Astrocyte of the cerebellum (primary cell): ENCODE measurements around the gene FTSJ1.

ENCODE experiments used
- DNase-seq: peaks from one replicate; pipeline ENCODE4 v3.0.0-alpha.2; 2011; ENCODE audit warnings: low read depth
- H3K4me3 ChIP-seq: 2 replicates; pipeline ENCODE4 v1.5.1; 2011; ENCODE audit warnings: mild to moderate bottlenecking, low read depth, low read length, moderate library complexity
- in situ Hi-C: cut with HindIII; loops from 2 replicates; pipeline ENCODE4 v1.10.0; 2017; ENCODE audit warnings: low sequenced_read_pairs
- TF ChIP-seq, protein P1 (sequence below): IDR thresholded peaks from 2 replicates; pipeline ENCODE4 v1.5.1; 2012; ENCODE audit warnings: low read length, low read depth, moderate library complexity, mild to moderate bottlenecking; ENCODE audit errors: missing control alignments

The FTSJ1 gene

GRCh38 chrX:48505481-48505880, 29.5 kb downstream of the FTSJ1 start:
- DNase-seq: no peak
- in situ Hi-C loops: no loop called here
- H3K4me3 ChIP-seq: no peak overlapping the region
- TF ChIP-seq, protein P1, sequence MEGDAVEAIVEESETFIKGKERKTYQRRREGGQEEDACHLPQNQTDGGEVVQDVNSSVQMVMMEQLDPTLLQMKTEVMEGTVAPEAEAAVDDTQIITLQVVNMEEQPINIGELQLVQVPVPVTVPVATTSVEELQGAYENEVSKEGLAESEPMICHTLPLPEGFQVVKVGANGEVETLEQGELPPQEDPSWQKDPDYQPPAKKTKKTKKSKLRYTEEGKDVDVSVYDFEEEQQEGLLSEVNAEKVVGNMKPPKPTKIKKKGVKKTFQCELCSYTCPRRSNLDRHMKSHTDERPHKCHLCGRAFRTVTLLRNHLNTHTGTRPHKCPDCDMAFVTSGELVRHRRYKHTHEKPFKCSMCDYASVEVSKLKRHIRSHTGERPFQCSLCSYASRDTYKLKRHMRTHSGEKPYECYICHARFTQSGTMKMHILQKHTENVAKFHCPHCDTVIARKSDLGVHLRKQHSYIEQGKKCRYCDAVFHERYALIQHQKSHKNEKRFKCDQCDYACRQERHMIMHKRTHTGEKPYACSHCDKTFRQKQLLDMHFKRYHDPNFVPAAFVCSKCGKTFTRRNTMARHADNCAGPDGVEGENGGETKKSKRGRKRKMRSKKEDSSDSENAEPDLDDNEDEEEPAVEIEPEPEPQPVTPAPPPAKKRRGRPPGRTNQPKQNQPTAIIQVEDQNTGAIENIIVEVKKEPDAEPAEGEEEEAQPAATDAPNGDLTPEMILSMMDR: no peak

DNA sequence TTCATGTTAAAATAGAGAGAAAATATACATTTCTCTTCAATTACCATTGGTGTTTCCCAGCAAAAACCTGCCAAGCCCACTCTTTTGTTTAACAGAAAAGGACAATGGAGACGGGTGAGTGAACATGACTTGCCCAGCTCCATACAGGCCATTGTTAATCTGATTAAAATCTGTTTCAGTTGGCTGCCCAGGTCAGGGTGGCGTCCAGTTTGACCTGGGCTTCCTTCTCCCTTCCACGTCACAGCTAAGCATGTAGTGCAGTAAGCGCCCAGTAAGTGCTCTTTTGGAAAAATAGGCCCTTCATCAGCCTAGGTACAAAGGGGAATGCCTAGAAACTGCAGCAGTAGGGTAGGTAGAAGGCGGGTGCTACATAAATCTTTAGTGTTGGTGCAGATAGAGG, 31.2 kb downstream of the FTSJ1 start:
- DNase-seq: no peak
- in situ Hi-C loops: no loop called here
- no peak overlapping the region for H3K4me3 ChIP-seq
- TF ChIP-seq, protein P1: no peak

DNA sequence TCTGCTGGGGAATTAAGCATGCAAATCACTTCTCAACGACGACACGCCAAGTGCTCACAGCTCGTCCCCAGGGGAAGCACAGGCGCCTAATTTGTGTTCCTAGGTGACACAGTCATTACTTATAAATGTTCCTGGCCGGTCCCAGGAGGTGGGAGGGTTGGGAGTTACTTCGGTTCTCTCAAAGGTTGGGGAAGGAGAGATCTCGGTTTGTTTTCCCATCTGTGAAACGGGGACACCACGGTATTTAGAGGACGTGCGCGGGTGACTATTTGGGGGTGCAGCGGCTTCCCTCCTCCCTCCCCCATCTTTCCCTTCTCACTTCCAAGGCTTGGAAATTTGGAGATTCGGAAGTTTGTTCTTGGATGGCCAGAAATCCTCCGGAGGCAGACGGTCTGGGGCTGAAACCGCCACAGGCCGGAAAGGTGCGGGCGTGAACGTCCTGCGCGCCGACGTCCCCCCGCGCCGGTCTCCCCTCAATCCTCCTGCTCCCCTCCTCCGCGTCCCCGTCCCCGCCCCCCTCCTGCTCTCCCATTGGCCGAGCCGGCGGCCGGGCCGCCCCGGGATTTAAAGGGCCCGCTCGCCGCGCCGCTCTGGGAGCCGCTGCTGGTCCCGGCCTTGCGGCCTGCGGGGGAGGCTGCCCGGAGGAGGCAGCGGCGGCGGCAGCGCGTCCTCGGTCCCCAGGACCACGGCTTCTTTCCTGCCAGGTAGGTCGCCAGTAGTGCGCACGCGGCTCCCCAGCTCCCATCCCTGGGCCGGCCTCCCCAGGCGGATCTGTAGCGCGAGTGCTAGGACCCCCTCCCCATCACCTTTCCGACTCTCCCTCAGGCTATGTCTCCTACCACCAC, 32.6 kb downstream of the FTSJ1 start, which contains the start of gene PORCN:
Gene PORCN (plus strand): TSS at position 593 of the 845 bp plus-strand sequence. CDS start 829 bp downstream, outside the sequence.
- DNase-seq: no peak
- in situ Hi-C loops: no loop called here
- H3K4me3 ChIP-seq: peak within 1 kb of the TSS; percentile 54
- TF ChIP-seq, protein P1: no peak

DNA sequence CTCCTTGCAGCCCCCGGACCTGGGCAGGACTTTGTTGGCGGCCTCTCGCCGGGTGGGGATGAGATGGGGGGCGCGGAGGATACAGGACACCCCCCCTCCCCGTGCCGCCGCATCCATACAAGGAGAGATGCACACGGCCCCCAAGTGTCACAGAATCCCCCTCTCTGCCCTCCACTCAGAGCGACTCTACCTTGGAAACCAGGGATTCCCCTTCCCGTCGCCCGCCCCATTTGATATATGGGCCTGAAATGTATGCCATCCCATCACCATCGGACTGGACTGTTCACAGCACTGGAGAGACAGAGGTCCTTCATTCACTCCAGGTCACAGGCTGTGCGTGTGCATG, 33.2 kb downstream of the FTSJ1 start:
- in situ Hi-C loops: no loop called here
- DNase-seq: no peak
- TF ChIP-seq, protein P1: no peak

GRCh38 chrX:48509619-48510018, 33.6 kb downstream of the FTSJ1 start:
- TF ChIP-seq, protein P1: no peak
- H3K4me3 ChIP-seq: peak overlapping the region; percentile 54
- in situ Hi-C loops: no loop called here
- no peak for DNase-seq

More for the DNA sequence above, 33.2 kb downstream of the FTSJ1 start:
- H3K4me3 ChIP-seq: peak overlapping the region; percentile 54

DNA sequence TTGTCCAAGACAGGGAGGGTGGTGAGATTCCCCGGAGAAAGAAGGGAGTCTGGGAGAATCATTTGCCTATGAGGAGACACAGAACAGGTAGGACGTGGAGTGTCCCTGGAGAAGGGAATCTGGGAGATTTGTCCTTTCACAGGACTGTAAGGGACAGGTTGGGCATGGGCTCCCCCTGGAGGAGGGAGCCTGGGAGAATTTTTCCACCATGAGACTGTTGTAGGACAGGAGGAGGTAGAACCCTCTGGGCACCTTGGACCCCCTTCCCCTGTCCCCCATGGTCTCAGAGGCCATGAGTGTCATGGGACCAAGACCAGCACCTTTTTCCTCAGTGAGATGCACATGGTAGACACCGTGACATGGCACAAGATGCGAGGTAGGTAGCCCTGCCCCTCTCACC, 35.6 kb downstream of the FTSJ1 start:
- TF ChIP-seq, protein P1: peak; percentile 47
- H3K4me3 ChIP-seq: no peak overlapping the region
- no peak for DNase-seq
- in situ Hi-C loops: no loop called here
